GM12892 (cell line): ENCODE results near the gene RNF8.

Source experiments
- POLR2A ChIP-seq: IDR thresholded peaks from 2 replicates; pipeline ENCODE4 v1.6.1; 2011; ENCODE audit warnings: low read depth, low read length, control low read depth
- POLR2AphosphoS5 ChIP-seq: IDR thresholded peaks from 2 replicates; pipeline ENCODE4 v1.6.1; 2011; ENCODE audit warnings: low read depth, low read length, control low read depth

- TF ChIP-seq POLR2AphosphoS5 (no peak), POLR2A (no peak)
Observed at GRCh38 chr6:37320646-37321045, 33.1 kb upstream of the RNF8 start.
